Activated CD4-positive, alpha-beta T cell treated with anti-CD3 and anti-CD28 coated beads, Interleukin-2, Interleukin-6, amounts not matched to agents 100 ng/mL and 50 ng/mL, durations not matched to agents 16 hours and 8 hours (primary cell): ENCODE results near the gene PRRC2C.
A peak's percentile ranks its signal among the peaks of the same experiment; 100 is the strongest.
"Not testable (repeated sequence)": the region's sequence is repeated elsewhere in the genome, so short reads cannot be mapped to it uniquely, and the experiment has no call there.

ENCODE experiments used
- DNase-seq: peaks from one replicate; pipeline ENCODE4 v3.0.0-alpha.2; 2020

Gene PRRC2C

GRCh38 chr1:171588230-171588629, 102.9 kb downstream of the PRRC2C start:
- no peak for DNase-seq

- peak; percentile 10 for DNase-seq
These were observed 104.7 kb downstream of the PRRC2C start for GRCh38 chr1:171590022-171590421.

- DNase-seq = no peak
These were observed 110.0 kb downstream of the PRRC2C start for GRCh38 chr1:171595324-171595723.

DNA sequence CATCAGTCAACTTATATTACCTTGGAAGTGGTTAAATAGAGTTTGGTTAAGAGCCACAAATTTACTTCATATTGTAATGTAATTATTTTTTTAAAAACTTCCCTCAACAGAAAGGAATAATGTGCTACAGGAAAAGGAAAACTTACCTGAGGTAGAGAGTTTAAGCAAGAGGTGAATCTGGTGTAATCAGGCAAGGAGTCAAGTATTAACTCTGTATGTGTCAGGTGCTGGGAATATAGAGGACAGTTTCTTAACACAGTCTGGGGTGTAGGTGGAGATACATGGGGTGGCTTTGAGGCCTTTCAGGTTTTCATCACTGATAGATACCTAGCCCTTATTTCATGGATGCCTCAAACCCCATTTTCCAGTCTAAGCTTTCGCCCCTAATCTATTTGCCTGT, 110.8 kb downstream of the PRRC2C start:
- DNase-seq = no peak

DNA sequence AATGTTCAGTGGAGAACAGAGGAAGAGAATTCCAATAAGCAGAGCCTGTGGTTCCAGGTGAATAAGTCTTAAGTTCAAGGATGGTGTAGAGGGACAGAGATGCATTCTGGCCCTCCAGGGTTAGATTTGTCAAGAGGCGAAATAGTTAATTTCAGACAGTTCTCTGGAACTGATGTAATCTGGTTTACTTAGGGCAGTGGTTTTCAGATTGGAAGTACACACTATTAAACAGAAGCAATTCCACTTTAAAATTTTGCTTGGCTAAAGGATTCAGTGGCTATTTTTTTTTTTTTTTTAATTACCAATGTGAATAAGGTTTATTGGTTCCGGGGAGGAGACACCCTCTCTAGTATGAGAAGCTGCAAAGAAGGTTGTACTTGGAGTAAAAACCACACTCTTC, 111.4 kb downstream of the PRRC2C start:
- no peak for DNase-seq

DNA sequence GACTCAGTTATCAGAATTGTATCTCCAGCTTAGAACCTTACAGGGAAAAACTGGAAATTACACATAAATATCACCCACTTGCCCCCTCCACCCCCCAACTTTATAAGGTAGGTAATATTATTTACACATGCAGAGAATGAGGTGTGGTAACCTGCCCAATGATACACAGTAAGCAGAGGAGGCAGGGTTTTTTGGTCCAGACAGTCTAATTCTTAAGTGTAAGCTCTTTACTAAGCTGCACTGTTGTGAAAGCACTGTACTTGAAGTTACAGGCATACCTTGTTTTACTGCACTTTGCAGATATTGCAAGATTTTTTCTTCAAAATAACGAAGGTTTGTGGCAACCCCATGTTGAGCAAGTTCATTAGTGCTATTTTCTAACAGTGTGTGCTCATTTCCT, 111.9 kb downstream of the PRRC2C start:
- DNase-seq = no peak

- DNase-seq = not testable (repeated sequence)
These were observed 115.0 kb downstream of the PRRC2C start for GRCh38 chr1:171600310-171600709.

- no peak for DNase-seq
These were observed 115.5 kb downstream of the PRRC2C start for GRCh38 chr1:171600862-171601261.

DNA sequence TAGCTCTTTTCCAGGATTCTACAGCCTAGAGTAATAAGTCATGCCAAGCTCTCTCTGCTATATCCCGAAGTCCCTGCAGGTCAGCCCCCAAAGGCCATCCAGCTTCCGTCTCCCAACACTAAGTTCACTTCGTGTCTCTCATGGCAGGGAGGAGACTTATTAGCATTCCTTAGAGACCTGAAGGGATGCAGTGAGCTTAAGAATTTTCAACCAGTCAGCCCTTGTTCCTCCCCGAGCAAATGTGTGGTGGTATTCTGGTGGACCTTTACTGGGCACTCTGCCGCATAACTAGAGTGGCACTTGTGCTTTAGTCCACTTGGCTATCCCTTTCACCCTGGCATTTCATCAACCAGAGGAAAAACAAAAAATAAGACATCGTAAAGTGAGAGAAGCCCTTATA, 117.7 kb downstream of the PRRC2C start:
- not testable (repeated sequence) for DNase-seq

DNA sequence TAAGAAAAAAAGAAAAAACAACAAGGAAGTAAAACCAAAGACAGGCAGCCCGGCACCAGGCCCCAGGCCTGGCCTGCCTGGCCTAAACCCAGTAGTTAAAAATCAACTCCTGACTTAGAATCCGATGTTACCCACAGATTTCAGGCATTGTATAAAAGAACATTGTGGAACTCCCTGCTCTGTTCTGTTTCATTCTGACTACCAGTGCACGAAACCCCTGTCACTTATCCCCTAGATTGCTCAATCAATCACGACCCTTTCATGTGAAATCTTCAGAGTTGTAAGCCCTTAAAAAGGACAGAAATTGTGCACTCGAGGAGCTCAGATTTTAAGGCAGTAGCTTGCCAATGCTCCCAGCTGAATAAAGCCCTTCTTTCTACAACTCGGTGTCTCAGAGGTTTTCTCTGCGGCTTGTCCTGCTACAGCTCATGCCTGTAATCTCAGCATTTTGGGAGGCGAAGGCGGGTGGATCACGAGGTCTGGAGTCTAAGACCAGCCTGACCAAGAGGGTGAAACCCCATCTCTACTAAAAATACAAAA, 121.1 kb downstream of the PRRC2C start:
- DNase-seq = no peak

DNA sequence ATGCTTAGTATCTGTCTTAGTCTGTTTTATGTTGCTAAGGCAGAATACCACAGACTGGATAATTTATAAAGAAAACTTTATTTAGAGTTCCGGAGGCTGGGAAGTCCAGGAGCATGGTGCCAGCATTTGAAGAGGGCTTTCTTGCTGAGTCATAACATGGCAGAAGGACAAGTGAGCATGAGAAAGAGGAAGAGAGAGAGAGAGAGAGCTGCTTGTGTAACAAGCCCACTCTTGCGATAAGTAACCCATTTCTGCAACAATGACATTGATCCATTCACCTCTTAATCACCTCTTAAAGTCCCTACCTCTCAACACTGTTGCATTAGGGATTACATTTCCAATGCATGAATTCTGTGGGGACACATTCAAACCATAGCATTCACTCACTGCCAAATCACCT, 125.1 kb downstream of the PRRC2C start:
- no peak for DNase-seq

DNA sequence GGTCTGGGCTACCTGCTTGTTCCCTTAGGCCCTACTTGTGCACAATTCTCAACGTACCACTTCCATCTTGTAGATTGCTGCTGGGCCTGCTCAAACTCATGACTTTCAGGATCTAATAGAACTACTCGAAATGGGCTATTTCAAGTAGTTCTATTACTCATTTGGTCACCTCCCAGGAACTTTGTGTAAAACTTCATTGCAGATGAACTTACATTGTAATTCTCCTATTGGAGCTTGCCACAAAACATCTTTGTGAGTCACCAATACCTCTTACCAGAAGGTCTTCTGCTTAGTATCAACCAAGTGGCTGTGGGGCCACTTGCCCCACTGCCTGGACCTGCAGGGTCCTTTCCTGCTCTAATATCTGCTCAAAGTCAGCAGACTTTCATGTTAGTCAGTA, 126.0 kb downstream of the PRRC2C start:
- no peak for DNase-seq

DNA sequence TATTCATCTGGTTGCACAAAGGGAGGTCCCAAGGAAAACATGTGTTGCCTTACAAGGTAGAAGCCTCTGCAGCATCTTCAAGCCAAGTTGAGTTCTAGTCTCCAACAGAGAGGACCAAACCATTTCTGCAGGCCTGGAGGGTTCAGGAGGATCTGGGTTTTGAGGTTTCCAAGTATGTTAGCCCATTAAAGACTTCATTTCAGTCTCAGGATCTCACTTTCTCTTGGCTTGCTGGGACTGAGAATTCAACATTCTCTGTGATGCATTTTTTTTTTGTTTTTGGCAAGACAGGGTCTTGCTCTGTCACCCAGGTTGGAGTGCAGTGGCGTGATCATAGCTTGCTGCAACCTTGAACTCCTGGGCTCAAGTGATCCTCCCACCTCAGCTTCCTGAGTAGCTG, 128.0 kb downstream of the PRRC2C start:
- no peak for DNase-seq

GRCh38 chr1:171615122-171615906, 130.0 kb downstream of the PRRC2C start:
- DNase-seq = not testable (repeated sequence)

DNA sequence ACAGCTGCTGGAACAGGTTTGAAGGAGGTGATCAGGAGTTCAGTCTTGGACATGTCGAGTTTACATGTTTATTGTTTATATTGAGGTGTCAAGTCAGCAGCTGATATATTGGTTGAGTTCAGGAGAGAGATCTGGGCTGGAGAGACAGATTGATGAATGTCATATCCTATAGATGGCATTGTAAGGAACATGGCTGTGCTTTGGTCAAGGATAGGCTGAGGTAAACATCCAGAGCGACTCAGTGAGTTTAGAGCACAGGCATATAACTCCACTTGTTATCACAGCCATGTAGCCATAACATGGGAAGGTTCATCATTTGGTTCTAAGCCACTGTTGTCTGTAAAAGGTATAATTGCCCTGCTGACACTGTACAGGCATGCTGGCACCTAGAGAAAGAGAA, 131.3 kb downstream of the PRRC2C start:
- DNase-seq = no peak

DNA sequence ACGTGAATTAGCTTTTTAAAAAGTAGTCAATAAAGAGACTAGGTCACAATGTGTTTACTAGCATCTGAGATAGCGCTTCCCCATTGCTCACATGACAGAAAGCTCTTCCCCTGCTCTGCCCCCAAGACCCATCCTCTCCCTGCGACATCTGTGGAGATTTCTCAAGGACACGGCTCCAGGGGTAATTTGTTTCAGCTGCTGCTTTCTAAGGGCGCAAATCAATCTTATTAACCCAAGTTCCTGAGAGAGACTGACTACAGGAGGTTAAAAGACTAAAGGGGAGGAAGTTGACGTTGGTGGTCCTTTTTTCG, 136.8 kb downstream of the PRRC2C start, which contains the start of gene MYOCOS:
MYOCOS (plus strand) TSS at position 92 of the 311 bp plus-strand sequence. CDS start 1,641 bp downstream, outside the sequence.
- DNase-seq = no peak

DNA sequence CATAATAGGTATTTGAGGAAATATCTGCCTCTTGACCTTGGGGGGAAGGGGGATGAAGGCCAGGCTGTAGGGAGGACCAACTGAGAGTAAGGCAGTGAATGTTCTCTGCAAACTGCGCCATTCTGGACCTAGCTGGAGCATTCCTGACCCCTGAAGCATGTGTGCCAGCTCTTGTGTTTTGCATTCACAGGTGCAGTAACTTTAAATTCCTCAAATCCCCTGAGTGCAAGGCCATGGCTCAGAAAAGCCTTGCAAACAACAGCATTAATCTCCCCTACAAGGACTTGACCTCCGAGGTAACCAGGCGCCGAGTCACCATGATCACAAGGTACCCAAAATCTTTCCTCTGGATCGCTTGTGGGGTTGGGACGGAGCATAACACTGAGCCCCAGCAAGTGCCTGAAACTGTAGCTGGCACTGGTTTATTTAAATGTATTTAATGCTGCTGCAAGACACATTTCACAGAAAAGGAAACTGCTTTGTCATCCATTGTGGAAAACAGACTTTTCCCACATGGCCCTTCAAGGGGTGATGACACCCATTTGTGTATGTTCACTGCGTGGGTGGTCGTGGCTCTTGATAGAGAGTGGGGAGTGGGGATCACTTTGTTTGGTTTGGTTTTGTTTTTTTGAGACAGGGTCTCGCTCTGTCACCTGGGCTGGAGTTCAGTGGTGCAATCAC, 138.5 kb downstream of the PRRC2C start:
- no peak for DNase-seq

GRCh38 chr1:171625225-171625624, 139.9 kb downstream of the PRRC2C start:
- DNase-seq = no peak

GRCh38 chr1:171627020-171627419, 141.7 kb downstream of the PRRC2C start:
- no peak for DNase-seq

- DNase-seq = no peak
These were observed 142.9 kb downstream of the PRRC2C start for GRCh38 chr1:171628225-171628624.

- no peak for DNase-seq
These were observed 150.3 kb downstream of the PRRC2C start for GRCh38 chr1:171635661-171636060.

- DNase-seq = no peak
These were observed 150.8 kb downstream of the PRRC2C start for GRCh38 chr1:171636141-171636540.

DNA sequence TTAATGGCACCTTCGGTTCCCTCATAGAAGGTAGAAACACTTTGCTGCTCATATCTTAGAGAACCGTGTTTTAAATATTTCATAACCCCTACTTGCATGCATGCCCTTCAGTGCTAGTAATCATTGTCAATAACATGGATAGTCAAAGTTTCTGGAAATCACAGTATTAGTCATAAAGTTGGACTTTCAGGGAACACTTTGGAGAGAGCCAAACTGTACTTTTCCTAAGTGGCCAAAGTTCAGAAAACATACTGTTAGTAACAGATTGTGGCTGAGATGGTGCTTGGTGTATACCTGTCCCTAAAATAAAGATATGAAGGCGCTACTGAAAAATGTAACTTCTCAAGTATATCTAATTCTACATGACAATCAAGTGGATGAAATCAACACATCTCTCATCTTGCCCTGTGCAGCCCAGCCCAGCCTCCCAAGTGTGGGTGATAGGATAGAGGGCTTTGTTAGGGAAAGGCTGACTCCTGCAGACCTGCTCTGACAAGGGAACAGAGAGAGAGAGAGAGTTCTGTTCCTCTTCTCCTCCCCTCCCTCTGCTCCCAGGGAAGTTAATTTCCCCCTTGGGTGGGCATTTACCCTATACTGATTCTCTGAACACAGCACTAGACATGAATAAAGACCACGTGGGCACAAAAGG, 152.7 kb downstream of the PRRC2C start:
- no peak for DNase-seq

DNA sequence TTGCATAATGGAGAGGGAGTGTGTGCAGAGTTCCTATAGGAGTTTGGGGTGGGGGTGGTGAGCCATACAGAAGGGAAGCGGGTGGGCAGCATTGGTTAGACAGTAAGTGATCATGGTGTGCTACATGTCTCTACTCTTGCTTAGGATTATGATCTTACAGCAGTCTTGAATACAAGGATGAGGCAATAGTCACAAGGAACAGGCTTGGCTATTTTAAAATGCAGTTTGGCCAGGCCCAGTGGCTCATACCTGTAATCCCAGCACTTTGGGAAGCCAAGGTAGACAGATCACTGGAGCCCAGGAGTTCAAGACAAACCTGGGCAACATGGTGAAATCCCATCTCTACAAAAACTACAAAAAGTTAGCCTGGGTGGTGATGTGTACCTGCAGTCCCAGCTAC, 154.9 kb downstream of the PRRC2C start:
- DNase-seq = no peak
